ENCODE results near the gene PMEL.
A peak's percentile ranks its signal among the peaks of the same experiment; 100 is the strongest.

PMEL gene

DNA sequence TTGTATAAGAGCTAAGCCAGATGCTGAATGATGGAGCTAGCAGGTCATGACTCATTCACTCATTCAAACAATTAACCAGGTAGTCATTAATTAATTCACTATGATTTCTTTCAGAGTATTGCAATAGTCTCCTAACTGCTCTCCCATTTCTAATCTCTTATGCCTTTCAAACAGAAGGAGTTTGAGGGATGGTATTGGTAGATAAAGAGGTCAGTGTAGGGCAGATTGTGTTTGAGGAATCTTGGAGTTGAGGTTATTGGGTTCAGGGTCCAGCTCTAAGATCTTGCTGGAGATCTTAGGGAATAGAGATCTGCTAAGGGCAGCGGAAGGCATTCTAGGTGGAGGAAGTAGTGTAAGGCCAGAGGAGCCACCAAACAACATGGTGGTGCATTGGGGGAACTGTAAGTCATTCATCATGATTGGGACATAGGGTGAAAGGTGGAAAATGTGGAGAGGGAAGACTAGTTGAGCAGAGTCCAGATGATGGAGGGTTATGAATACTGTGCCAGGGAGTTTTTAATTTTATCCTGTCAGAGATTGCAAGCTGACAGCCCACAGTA lies 23.2 kb downstream of the PMEL start:
- no peak for TF ChIP-seq POLR2AphosphoS5 (IDR thresholded peaks at IDR 0.05; ENCODE audit: low read depth, low read length)
- TF ChIP-seq POU2F2 (IDR thresholded peaks at IDR 0.05; ENCODE audit: low read depth, low read length) = no peak
- no peak for TF ChIP-seq TAF1 (IDR thresholded peaks at IDR 0.05; ENCODE audit: low read depth, low read length)
- no peak for TF ChIP-seq PAX5 (IDR thresholded peaks at IDR 0.05; ENCODE audit: insufficient read depth, low read length, severe bottlenecking)
- TF ChIP-seq SPI1 (IDR thresholded peaks at IDR 0.05; ENCODE audit: low read depth, low read length) = no peak
- no peak for TF ChIP-seq POLR2A (IDR thresholded peaks at IDR 0.05; ENCODE audit: low read depth, low read length)
- FAIRE-seq (no peak), DNase-seq (ENCODE audit: insufficient read length, low spot score) (no peak)

DNA sequence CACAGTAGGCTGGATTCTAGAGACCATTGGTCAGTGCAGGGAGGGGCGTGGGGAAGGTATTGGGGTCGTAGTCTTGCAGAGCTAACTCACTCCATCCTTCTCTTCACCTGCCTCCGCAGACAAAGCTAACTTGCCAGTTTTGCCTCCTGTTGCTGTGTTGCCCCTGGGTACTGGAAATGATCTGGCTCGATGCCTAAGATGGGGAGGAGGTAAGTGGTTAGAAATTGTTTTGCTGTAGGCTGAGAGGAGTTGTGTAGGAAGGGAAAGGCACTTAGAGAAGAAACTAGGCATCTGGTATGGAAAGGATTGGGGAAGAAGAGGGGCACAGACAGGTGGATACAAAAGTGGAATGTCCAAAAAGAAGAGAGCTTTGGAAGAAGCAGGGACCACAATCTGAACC lies 23.8 kb downstream of the PMEL start:
- no peak for DNase-seq (ENCODE audit: insufficient read length, low spot score)

DNA sequence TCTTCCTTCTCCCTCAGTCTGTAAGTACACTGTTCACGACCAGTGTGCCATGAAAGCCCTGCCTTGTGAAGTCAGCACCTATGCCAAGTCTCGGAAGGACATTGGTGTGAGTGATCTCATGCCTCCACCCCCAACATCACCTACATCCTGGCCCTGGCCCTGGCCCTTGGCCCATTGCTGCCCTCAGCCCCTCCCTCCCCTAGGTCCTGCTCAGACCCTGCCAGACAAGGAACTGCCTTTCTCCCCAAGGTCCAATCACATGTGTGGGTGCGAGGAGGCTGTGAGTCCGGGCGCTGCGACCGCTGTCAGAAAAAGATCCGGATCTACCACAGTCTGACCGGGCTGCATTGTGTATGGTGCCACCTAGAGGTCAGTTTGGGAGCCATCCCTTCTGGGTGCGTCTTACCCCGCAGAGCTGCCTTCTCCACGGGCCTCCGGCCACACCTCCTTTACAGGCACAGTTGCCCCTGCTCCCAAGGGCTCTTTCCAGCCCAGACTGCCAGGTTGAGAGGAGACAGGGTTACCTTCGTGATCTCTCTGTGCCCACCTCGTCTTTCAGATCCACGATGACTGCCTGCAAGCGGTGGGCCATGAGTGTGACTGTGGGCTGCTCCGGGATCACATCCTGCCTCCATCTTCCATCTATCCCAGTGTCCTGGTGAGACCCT lies 25.6 kb downstream of the PMEL start:
- peak; percentile 96 for FAIRE-seq
- DNase-seq (ENCODE audit: insufficient read length, low spot score) = peak; percentile 70
- TF ChIP-seq PAX5 (IDR thresholded peaks at IDR 0.05; ENCODE audit: insufficient read depth, low read length, severe bottlenecking) = no peak
- TF ChIP-seq POU2F2 (IDR thresholded peaks at IDR 0.05; ENCODE audit: low read depth, low read length) = no peak
- TF ChIP-seq TAF1 (IDR thresholded peaks at IDR 0.05; ENCODE audit: low read depth, low read length) = no peak
- TF ChIP-seq POLR2AphosphoS5 (IDR thresholded peaks at IDR 0.05; ENCODE audit: low read depth, low read length) = no peak
- no peak for TF ChIP-seq SPI1 (IDR thresholded peaks at IDR 0.05; ENCODE audit: low read depth, low read length)
- TF ChIP-seq POLR2A (IDR thresholded peaks at IDR 0.05; ENCODE audit: low read depth, low read length) = no peak

More for the DNA sequence above, 23.8 kb downstream of the PMEL start:
- TF ChIP-seq TAF1 (IDR thresholded peaks at IDR 0.05; ENCODE audit: low read depth, low read length) = no peak
- no peak for TF ChIP-seq PAX5 (IDR thresholded peaks at IDR 0.05; ENCODE audit: insufficient read depth, low read length, severe bottlenecking)
- no peak for TF ChIP-seq POLR2AphosphoS5 (IDR thresholded peaks at IDR 0.05; ENCODE audit: low read depth, low read length)
- no peak for TF ChIP-seq SPI1 (IDR thresholded peaks at IDR 0.05; ENCODE audit: low read depth, low read length)
- no peak for TF ChIP-seq POLR2A (IDR thresholded peaks at IDR 0.05; ENCODE audit: low read depth, low read length)
- TF ChIP-seq POU2F2 (IDR thresholded peaks at IDR 0.05; ENCODE audit: low read depth, low read length) = no peak
- no peak for FAIRE-seq

DNA sequence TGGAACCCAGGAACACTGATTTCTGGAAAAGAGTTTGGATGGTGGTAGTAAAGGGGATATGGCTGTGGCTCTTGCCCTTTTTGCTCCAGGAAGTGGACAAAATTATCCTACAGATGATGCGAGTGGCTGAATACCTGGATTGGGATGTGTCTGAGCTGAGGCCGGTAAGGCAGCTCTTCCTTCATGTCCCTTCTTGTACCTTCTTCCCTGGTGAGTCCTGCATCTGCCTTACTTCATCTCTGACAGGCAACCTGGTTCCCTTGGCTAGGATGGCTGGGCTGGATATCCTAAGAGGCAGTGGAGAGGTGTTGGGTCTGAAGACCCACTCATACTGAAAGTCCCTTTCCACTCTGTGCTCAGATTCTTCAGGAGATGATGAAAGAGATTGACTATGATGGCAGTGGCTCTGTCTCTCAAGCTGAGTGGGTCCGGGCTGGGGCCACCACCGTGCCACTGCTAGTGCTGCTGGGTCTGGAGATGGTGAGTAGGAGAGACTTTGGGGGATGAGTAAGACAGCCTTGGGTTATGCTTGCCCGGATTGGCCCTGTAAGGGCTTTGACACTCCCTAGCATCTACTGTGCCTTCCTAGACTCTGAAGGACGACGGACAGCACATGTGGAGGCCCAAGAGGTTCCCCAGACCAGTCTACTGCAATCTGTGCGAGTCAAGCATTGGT lies 26.9 kb downstream of the PMEL start:
- no peak for DNase-seq (ENCODE audit: insufficient read length, low spot score)
- FAIRE-seq = no peak
- TF ChIP-seq POLR2A (IDR thresholded peaks at IDR 0.05; ENCODE audit: low read depth, low read length) = no peak
- TF ChIP-seq TAF1 (IDR thresholded peaks at IDR 0.05; ENCODE audit: low read depth, low read length) = no peak
- no peak for TF ChIP-seq POLR2AphosphoS5 (IDR thresholded peaks at IDR 0.05; ENCODE audit: low read depth, low read length)
- TF ChIP-seq POU2F2 (IDR thresholded peaks at IDR 0.05; ENCODE audit: low read depth, low read length) = no peak
- no peak for TF ChIP-seq SPI1 (IDR thresholded peaks at IDR 0.05; ENCODE audit: low read depth, low read length)
- TF ChIP-seq PAX5 (IDR thresholded peaks at IDR 0.05; ENCODE audit: insufficient read depth, low read length, severe bottlenecking) = no peak

DNA sequence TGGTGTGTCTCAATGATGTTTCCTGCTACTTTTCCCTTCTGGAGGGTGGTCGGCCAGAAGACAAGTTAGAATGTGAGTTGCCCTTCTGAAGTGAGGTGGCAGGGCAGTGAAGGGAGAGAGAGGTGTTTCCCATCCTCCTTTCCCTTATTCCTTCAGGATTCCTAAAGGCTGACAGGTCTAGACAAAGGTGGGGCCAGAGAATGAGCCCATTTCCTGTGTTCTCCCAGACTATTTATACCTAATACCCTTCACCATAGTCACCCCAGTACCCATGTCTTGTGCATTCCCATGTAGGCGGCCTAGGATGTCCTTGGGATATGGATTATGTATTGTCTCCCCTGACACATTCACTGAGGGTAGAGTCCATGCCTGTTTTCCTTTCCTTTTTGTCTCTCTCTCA lies 27.9 kb downstream of the PMEL start:
- FAIRE-seq (no peak), DNase-seq (ENCODE audit: insufficient read length, low spot score) (no peak)
- no peak for TF ChIP-seq SPI1 (IDR thresholded peaks at IDR 0.05; ENCODE audit: low read depth, low read length)

DNA sequence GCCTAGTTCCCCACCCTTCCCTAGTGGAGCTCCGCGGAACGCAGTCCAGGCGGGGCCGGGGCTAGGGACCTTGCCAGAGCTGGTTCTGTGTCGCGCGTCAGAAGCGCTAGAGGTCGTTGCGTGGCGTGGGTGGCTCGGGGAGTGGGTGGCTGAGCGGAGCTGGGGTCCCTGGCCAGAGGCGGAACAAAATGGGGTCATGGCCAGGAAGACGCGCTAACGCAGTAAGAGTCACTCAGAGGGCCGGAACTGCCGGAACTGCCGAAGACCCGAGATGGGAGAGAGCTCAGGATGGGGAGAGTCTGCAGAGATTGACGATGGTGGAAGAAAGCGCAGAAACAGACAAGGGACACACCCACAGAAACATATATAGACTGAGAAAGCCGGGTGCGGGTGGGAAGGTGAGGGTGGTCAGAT lies 30.1 kb downstream of the PMEL start:
- TF ChIP-seq POLR2A (IDR thresholded peaks at IDR 0.05; ENCODE audit: low read depth, low read length) = no peak
- TF ChIP-seq TAF1 (IDR thresholded peaks at IDR 0.05; ENCODE audit: low read depth, low read length) = no peak
- no peak for TF ChIP-seq SPI1 (IDR thresholded peaks at IDR 0.05; ENCODE audit: low read depth, low read length)
- TF ChIP-seq POU2F2 (IDR thresholded peaks at IDR 0.05; ENCODE audit: low read depth, low read length) = no peak
- TF ChIP-seq POLR2AphosphoS5 (IDR thresholded peaks at IDR 0.05; ENCODE audit: low read depth, low read length) = no peak
- no peak for TF ChIP-seq PAX5 (IDR thresholded peaks at IDR 0.05; ENCODE audit: insufficient read depth, low read length, severe bottlenecking)
- FAIRE-seq (no peak), DNase-seq (ENCODE audit: insufficient read length, low spot score) (no peak)

DNA sequence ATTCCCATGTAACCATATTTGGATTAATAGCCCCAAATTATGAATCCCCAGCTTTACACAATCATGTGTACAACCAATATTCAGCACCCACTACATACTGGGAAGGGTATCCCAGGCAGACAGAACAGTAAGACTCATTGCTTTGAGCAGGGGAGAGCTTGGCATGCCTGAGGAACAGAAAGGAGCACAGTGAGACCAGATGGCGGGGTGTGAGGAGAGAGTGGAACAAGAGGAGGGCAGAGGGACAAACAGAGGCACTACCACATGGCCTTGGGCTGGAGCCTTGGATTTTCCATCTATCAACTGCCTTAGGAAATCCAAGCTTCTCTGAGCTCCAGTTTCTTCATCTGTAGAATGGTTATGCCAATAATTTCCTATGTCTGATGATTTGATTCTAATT lies 31.1 kb downstream of the PMEL start:
- no peak for FAIRE-seq
- TF ChIP-seq SPI1 (IDR thresholded peaks at IDR 0.05; ENCODE audit: low read depth, low read length) (no peak), POU2F2 (IDR thresholded peaks at IDR 0.05; ENCODE audit: low read depth, low read length) (no peak), TAF1 (IDR thresholded peaks at IDR 0.05; ENCODE audit: low read depth, low read length) (no peak), POLR2A (IDR thresholded peaks at IDR 0.05; ENCODE audit: low read depth, low read length) (no peak), PAX5 (IDR thresholded peaks at IDR 0.05; ENCODE audit: insufficient read depth, low read length, severe bottlenecking) (no peak)
- no peak for DNase-seq (ENCODE audit: insufficient read length, low spot score)

DNA sequence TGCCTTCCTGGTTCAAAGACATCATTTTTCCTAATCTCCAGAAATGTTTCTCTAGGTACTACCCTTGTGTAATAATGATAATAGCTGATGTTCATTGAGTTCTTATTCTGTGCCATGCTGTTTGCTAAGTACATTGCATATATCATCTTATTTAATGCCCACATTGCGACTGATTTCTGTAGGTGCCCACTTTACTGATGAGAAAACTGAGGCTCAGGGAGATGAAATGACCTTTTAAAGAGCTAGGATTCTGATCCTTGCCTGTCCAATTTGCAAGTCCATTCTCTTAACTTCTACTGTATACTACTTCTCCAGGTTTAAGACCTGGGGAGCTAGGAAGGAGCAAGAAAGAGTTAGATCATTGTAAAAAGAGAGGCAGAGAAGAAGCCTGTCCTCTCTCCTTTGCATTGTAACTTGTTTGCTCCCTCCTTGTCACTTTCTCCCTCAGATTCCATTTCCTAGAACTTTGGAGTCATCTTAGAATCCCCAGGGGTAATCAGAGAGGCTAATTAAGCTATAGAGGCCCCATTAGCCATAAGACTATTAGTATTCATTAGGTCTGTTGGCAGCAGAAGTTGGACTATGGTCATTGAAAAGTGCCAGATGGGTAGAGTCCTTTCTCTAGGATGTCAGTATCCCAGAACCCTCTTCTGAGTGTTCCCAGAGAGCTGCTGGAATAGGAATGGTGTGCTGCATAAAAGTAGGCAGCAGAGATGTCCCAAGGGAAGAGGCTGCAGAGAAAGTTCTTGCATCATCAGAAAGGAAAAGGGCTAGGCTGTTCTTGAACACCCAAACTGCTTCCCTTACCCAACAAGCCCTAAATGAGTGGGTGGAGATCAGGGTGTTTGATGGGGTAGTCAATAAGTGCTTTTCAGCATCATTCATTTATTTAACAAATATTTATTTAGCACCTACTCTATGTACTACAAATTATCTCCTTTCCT lies 31.8 kb downstream of the PMEL start:
- DNase-seq (ENCODE audit: insufficient read length, low spot score) (no peak), FAIRE-seq (no peak)
- no peak for TF ChIP-seq POLR2A (IDR thresholded peaks at IDR 0.05; ENCODE audit: low read depth, low read length)

DNA sequence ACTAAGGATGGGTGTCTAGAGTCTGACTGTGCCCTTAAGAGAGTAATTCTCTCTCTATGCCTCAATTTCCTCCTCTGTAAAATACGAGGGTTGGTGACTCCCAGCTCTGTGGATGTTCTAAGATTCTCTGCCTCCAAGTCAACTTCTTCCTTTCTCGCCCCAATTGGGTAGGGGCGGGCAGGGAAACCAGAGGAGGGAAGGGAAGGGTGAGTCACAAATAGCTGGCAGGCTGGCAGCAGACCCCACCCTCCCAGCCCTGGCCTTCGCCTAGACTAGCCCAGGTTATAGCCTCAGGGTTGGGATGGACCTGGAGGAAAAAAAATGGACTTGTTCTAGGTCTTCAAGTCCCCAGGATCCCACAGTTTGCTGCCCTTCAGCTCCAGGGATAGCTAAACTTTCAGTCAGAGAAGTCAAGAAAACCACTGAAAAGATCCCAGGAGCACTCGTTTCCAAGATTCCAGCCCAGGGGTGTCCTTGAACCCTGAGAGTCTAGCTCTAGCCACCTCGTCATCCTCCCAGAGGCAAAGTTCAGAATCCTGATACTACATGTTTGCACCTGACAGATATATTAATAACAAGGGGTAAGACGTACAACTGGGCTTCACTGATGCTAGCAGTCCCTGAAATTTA lies 32.6 kb downstream of the PMEL start:
- FAIRE-seq (no peak), DNase-seq (ENCODE audit: insufficient read length, low spot score) (no peak)

More for the DNA sequence above, 32.6 kb downstream of the PMEL start:
- no peak for TF ChIP-seq TAF1 (IDR thresholded peaks at IDR 0.05; ENCODE audit: low read depth, low read length)
- TF ChIP-seq POLR2A (IDR thresholded peaks at IDR 0.05; ENCODE audit: low read depth, low read length) = no peak
- TF ChIP-seq PAX5 (IDR thresholded peaks at IDR 0.05; ENCODE audit: insufficient read depth, low read length, severe bottlenecking) = no peak
- no peak for TF ChIP-seq POU2F2 (IDR thresholded peaks at IDR 0.05; ENCODE audit: low read depth, low read length)
- no peak for TF ChIP-seq POLR2AphosphoS5 (IDR thresholded peaks at IDR 0.05; ENCODE audit: low read depth, low read length)
- TF ChIP-seq SPI1 (IDR thresholded peaks at IDR 0.05; ENCODE audit: low read depth, low read length) = no peak
